Activated T-helper 17 cell treated with anti-CD3 and anti-CD28 coated beads, Interleukin-2, amount 50 U/mL, for 72 hours (primary cell): ENCODE data around the gene ICA1L. TPM values are rescaled to one million over a fixed set of nuclear protein-coding genes. Genes with fewer than 3 reads are reported as not detected.

ENCODE experiments used
- ATAC-seq: fragments of 150-1000 bp; cut with Tn5 transposase; replicated peaks from 2 replicates; pipeline ENCODE4 v1.10.0; 2021; ENCODE audit warnings: mild to moderate bottlenecking, moderate library complexity
- H3K27ac Mint-ChIP-seq: one replicate; pipeline ENCODE4 v1.8.0; 2022; ENCODE audit warnings: mixed read lengths
- H3K27me3 Mint-ChIP-seq: one replicate; pipeline ENCODE4 v1.8.0; 2022; ENCODE audit warnings: mixed read lengths
- H3K36me3 Mint-ChIP-seq: one replicate; pipeline ENCODE4 v1.8.0; 2022; ENCODE audit warnings: low read depth, mild to moderate bottlenecking, mixed read lengths
- H3K4me1 Mint-ChIP-seq: one replicate; pipeline ENCODE4 v1.8.0; 2022; ENCODE audit warnings: mixed read lengths
- H3K4me3 Mint-ChIP-seq: one replicate; pipeline ENCODE4 v1.8.0; 2022; ENCODE audit warnings: mild to moderate bottlenecking, mixed read lengths
- H3K9me3 Mint-ChIP-seq: one replicate; pipeline ENCODE4 v1.8.0; 2022; ENCODE audit warnings: mixed read lengths
- total RNA-seq, 2 donors: library from RNA; stranded (reverse); gene quantifications; one replicate each; pipeline ENCODE4 v1.2.3, GENCODE V29; 2022

ICA1L gene
- total RNA-seq, 2 donors from 2014 or later, result 2.0 to 3.2 TPM

- Mint-ChIP-seq H3K27me3 (no peaks in the 10 kb centered on the region), H3K9me3 (no peaks in the 10 kb centered on the region), H3K4me1 (peaks cover 14% of the 10 kb centered on the region), H3K4me3 (no peak overlapping the region), H3K27ac (no peak overlapping the region), H3K36me3 (peaks cover 69% of the 10 kb centered on the region)
- no peak for ATAC-seq
Measured at GRCh38 chr2:202756598-202756997, 115.0 kb downstream of the ICA1L start.

GRCh38 chr2:202754936-202755335 lies 116.6 kb downstream of the ICA1L start:
- Mint-ChIP-seq H3K4me3 (no peak overlapping the region), H3K27me3 (no peaks in the 10 kb centered on the region), H3K9me3 (no peaks in the 10 kb centered on the region), H3K4me1 (peaks cover 9% of the 10 kb centered on the region), H3K27ac (no peak overlapping the region), H3K36me3 (peaks cover 54% of the 10 kb centered on the region)
- no peak for ATAC-seq

DNA sequence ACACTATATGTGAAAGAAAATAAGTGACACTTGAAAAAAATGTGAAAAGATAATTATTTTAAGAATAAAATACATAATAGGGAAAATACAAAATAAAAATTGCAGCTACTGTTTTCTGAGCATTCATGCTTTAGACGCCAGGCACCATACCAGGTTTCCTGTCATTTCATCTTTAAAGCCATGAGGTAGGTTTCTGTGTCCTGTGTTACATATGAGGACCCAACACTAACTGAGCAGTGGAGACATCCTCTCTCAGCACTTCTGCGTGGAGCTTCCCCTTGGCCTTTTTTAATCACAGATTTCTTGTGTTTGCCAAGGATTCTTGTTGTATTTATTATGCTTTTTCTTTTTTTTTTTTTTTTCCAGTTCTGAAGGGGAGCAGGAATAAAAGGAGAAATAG lies 119.5 kb downstream of the ICA1L start:
- Mint-ChIP-seq H3K27ac (no peak overlapping the region), H3K27me3 (no peaks in the 10 kb centered on the region)
- ATAC-seq, result no peak

GRCh38 chr2:202750763-202751427 lies 120.7 kb downstream of the ICA1L start:
- peaks cover 14% of the 10 kb centered on the region for H3K36me3 Mint-ChIP-seq
- peaks cover 9% of the 10 kb centered on the region for H3K4me1 Mint-ChIP-seq
- no peaks in the 10 kb centered on the region for H3K9me3 Mint-ChIP-seq
- H3K27ac Mint-ChIP-seq, result no peak overlapping the region
- H3K27me3 Mint-ChIP-seq, result no peaks in the 10 kb centered on the region
- no peak overlapping the region for H3K4me3 Mint-ChIP-seq
- ATAC-seq, result no peak

More for the DNA sequence above, 119.5 kb downstream of the ICA1L start:
- peaks cover 26% of the 10 kb centered on the region for H3K36me3 Mint-ChIP-seq
- H3K4me3 Mint-ChIP-seq, result no peak overlapping the region
- no peaks in the 10 kb centered on the region for H3K9me3 Mint-ChIP-seq
- H3K4me1 Mint-ChIP-seq, result peaks cover 9% of the 10 kb centered on the region

- Mint-ChIP-seq H3K36me3 (peaks cover under 1% of the 10 kb centered on the region), H3K9me3 (no peaks in the 10 kb centered on the region), H3K4me1 (peaks cover 9% of the 10 kb centered on the region), H3K27ac (no peak overlapping the region), H3K4me3 (no peak overlapping the region), H3K27me3 (no peaks in the 10 kb centered on the region)
- no peak for ATAC-seq
Measured at GRCh38 chr2:202749477-202749876, 122.1 kb downstream of the ICA1L start.

GRCh38 chr2:202743613-202744012 lies 128.0 kb downstream of the ICA1L start:
- ATAC-seq, result no peak
- no peaks in the 10 kb centered on the region for H3K4me1 Mint-ChIP-seq
- no peak overlapping the region for H3K27ac Mint-ChIP-seq
- no peak overlapping the region for H3K4me3 Mint-ChIP-seq
- H3K9me3 Mint-ChIP-seq, result peaks cover 6% of the 10 kb centered on the region
- H3K36me3 Mint-ChIP-seq, result peaks cover 38% of the 10 kb centered on the region
- no peaks in the 10 kb centered on the region for H3K27me3 Mint-ChIP-seq

DNA sequence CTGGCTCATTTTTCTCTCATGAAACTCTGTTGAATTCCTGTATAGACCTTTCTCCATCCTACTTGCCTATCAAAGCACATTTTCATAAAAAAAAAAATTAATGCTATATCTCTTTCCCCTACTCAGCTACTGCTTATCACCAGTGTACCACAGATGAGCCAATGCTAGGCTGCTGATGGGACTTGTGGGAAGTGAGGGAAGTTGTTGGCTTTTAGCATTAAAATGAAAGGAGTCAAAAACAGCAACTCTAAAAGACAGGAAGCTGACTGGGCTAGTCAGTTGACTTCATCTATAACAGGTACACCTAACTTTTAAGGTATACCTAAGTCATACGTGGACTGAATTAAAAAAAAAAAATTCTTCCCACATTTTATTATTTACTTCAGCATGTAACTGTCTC lies 134.7 kb downstream of the ICA1L start:
- H3K4me1 Mint-ChIP-seq, result no peaks in the 10 kb centered on the region
- no peaks in the 10 kb centered on the region for H3K9me3 Mint-ChIP-seq
- H3K4me3 Mint-ChIP-seq, result no peak overlapping the region
- H3K27me3 Mint-ChIP-seq, result no peaks in the 10 kb centered on the region
- no peak for ATAC-seq
- peaks cover 52% of the 10 kb centered on the region for H3K36me3 Mint-ChIP-seq
- no peak overlapping the region for H3K27ac Mint-ChIP-seq

- no peaks in the 10 kb centered on the region for H3K27me3 Mint-ChIP-seq
- no peak for ATAC-seq
Measured at GRCh38 chr2:202726070-202726469, 145.5 kb downstream of the ICA1L start.

DNA sequence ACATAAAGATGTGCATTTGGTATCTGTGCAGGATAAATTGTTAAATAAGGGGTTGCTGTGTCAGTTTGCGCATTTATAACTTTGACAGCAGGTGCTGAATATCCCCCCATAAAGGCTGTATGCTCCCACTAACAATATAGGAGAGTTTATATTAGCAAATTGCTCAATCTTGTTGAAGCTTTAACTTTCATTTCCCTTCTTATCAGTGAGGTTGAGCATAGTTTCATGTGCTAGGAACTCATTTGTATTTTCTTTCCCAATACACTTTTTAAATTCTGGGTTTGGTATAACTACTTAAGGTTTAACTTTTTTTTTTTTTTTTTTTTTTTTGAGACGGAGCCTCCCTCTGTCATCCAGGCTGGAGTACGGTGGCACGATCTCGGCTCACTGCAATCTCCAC lies 147.8 kb downstream of the ICA1L start:
- H3K4me3 Mint-ChIP-seq, result no peak overlapping the region
- no peaks in the 10 kb centered on the region for H3K27me3 Mint-ChIP-seq
- no peak overlapping the region for H3K27ac Mint-ChIP-seq
- H3K36me3 Mint-ChIP-seq, result peaks cover 41% of the 10 kb centered on the region
- H3K9me3 Mint-ChIP-seq, result no peaks in the 10 kb centered on the region
- peaks cover 2% of the 10 kb centered on the region for H3K4me1 Mint-ChIP-seq
- ATAC-seq, result no peak

More at GRCh38 chr2:202726070-202726469, 145.5 kb downstream of the ICA1L start:
- Mint-ChIP-seq H3K9me3 (no peaks in the 10 kb centered on the region), H3K27ac (no peak overlapping the region), H3K4me3 (no peak overlapping the region), H3K36me3 (peaks cover 63% of the 10 kb centered on the region), H3K4me1 (no peaks in the 10 kb centered on the region)

Other genes with a start within 250 kb of the ICA1L start
- gene FAM117B, start 236.8 kb downstream of the ICA1L start, total RNA-seq, result 10 to 100 TPM in 1 of 2 donors, 1 to 10 TPM in 1; 5.6 to 26.1 TPM
- 100 to 1,000 TPM in 1 of 2 donors, 10 to 100 TPM in 1; 53.0 to 100 TPM for gene WDR12, start 39.9 kb upstream of the ICA1L start, total RNA-seq
- gene CARF, start 40.5 kb upstream of the ICA1L start, total RNA-seq, result 1 to 10 TPM; 4.1 to 5.5 TPM
- gene NBEAL1, start 143.1 kb upstream of the ICA1L start, total RNA-seq, result 10 to 100 TPM; 16.1 to 31.2 TPM